Stimulated activated CD8-positive, alpha-beta memory T cell treated with anti-CD3 and anti-CD28 coated beads, Interleukin-2, amount 100 ng/mL, for 1 hour (primary cell): ENCODE measurements around the gene HOXD11.

Experiments
- DNase-seq, 2 donors: peaks; one replicate each; pipeline ENCODE4 v3.0.0-alpha.2; 2020; ENCODE audit warnings: low read depth in 2 of 2

HOXD11 gene

DNA sequence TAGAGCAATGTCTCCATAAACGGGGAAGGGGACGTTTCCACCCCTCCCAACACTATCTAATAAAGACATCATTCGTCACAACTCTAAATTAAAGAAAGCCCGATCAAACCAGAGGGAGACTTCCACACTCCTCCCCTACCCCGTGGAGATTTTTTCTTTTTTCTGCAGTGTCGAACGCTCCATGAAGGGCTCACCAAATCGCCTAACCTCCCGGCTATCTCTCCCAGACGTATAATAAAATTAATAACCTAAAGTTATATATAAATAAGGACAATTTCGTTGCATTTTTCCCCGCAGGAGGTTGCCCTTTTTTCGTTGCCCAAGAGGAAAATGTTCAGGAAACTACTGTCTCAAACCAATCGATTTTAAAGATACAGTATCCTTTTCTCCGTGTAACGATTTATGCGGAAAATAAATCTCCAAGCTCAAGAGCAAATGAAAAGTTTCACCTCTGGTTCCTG lies 25.7 kb upstream of the HOXD11 start:
- DNase-seq: no peak

DNA sequence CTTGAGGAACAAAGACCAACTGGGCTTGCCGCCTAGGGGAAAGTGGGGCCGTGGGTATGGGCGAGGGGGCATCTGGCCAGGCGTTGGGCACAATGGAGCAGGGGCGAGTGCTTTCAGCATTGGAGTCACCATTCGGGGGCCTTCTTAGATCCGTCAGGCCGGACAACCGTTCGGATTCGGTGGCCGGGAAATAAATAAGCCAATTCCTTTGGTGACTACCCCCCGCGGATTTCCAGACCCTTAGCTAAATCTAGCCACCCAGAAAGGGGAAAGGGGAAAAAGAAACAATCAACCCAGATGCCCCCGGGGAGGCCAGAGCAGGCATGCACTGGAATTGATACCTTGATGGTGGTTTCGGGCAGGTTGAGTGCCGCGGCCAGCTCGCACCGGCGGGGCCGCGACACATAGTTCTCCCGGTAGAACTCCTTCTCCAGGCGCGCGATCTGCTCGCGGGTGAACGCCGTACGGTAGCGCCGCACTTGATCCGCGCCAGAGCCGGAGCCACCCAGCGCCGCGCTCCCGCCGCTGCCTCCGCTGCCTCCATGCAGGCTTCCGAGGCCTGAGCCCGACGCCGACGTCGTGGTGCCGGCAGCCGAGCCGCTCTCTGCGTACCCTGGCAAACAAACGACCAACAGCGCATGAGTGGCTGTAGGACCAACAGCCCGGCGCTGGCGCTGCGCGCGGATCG lies 25.1 kb upstream of the HOXD11 start:
- no peak for DNase-seq

- no peak for DNase-seq
Measured at GRCh38 chr2:176082525-176082823, 24.6 kb upstream of the HOXD11 start.

DNA sequence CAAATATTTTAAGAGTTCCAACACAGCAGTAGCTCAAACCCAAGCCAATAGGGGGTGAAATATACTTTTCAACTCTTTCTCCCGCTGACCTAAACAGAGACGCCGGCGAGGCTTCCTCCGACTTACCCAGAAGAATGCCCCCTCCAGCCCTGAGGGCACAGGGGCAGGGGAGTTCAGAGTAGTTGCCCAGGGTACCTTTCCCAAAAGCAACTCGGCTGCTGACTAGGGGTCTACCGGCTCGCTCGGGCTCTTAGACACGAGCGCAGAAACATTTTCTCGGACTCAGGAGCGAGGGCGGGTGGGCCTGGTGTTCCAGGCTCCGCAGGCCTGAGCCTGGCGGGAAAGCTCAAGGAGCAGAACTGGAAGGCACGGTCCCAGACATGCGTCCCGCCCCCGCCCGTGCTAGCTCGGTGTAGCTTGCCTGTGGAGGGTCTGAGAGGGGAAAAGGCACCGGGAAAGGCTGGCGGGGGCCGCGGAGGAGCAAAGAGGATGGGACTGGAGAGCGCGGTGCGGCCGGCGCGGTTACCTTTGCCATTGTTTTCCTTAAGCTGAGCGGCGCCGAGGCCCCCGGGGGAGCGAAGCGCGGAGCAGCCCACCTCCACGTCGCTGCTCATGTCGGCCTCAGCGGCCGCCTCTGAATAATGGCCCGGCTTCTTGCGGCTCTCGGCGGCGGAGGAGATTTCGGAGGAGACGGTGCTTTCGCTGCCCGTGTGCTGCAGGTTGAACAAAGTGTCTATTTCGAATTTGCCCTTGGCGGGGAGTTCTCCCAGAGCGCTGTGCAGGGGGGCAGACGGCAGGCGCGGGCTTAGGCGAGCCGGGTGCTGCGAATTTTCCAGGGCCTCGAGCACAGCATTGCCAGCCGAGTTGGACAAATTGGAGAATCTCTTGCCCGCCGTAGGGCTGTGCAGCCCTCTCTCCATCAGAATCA lies 24.0 kb upstream of the HOXD11 start:
- no peak for DNase-seq

DNA sequence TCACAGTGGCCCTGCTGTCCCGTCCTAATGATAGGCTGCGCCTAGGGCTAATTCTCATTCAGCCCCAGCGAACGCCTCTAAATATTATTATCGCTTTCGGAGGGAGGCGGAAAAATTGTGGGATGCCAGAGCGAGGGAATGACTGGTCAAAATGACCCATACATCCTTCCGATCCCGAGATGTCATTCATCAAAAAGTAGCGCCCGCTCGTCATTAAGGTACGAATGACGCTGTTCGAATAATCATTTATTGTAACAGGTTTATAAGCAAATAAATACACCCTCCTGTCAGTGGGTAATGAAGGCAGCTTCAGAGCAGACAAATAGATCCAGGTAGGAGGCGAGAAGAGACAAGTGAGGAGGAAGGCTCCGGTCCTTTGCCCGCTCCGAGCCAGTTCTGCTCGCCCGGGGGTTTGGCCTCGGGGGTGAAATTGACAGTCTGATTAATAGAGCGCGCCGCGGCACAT lies 23.3 kb upstream of the HOXD11 start, which contains the start of gene EVX2:
Gene EVX2 (minus strand): TSS at position 167 of the 466 bp plus-strand sequence. CDS start 186 bp downstream, outside the sequence.
- DNase-seq: no peak

- DNase-seq: no peak
Measured at GRCh38 chr2:176084611-176085119, 22.4 kb upstream of the HOXD11 start.

DNA sequence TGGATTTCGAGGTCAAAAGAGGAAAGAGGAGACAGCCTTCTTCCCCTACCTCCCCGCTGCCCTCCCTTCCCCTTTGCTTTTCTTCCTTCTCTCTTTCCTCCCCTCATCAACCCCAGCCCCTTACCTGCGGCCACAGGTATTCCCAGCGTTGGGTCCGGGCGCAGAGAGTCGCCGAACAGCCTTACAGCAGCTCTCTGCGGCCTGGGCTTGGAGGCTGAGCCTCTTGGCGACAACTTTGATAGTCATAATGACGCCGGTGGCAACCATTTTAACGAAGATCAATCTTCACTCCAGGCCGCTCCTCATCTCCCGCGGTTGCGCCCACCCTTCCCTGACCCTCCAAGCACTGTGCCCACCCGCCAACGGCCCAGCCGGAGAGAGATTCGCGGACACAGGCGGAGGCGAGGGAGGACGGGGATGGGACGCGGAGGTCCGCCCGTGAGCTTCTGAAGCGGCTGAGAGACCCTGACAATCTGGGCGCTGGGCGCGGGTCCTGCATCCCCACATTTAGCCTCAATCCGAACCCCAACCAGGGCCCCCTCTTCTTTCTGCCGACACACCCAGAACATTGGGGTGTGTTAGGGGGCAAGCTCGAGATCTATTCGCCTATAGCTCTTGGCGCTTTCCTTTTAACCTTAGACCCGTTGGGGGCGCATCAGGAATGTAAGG lies 21.8 kb upstream of the HOXD11 start:
- no peak for DNase-seq

- DNase-seq: no peak
Measured at GRCh38 chr2:176085861-176086771, 21.0 kb upstream of the HOXD11 start.

DNA sequence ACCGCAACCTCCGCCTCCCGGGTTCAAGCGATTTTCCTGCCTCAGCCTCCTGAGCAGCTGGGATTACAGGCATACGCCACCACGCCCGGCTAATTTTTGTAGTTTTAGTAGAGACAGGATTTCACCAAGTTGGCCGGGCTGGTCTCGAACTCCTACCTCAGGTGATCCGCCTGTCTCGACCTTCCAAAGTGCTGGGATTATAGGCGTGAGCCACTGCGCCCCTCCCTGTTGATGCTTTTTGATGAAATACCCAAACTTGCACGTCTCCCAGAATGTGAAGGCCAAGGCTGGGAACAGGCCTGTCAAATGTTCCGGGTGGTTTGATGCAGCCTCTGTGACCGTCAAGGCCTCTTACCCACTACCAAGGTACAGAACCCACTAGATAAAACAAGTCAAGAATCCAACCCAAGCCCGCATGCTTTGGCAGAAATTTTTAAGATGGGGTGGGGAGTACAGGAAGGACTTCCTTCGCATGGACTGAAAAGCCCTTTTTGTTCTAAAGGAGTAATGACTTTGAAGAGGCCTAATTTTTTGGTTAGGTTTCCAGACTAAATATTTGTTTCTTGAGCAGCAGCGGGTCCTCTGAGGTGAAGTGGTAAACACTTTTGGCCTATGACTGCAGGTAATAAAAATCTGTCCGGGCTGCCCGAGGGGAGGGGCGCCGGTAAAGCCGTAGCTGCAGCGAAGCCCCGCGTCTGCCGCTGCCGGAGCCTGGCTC lies 19.6 kb upstream of the HOXD11 start:
- no peak for DNase-seq

DNA sequence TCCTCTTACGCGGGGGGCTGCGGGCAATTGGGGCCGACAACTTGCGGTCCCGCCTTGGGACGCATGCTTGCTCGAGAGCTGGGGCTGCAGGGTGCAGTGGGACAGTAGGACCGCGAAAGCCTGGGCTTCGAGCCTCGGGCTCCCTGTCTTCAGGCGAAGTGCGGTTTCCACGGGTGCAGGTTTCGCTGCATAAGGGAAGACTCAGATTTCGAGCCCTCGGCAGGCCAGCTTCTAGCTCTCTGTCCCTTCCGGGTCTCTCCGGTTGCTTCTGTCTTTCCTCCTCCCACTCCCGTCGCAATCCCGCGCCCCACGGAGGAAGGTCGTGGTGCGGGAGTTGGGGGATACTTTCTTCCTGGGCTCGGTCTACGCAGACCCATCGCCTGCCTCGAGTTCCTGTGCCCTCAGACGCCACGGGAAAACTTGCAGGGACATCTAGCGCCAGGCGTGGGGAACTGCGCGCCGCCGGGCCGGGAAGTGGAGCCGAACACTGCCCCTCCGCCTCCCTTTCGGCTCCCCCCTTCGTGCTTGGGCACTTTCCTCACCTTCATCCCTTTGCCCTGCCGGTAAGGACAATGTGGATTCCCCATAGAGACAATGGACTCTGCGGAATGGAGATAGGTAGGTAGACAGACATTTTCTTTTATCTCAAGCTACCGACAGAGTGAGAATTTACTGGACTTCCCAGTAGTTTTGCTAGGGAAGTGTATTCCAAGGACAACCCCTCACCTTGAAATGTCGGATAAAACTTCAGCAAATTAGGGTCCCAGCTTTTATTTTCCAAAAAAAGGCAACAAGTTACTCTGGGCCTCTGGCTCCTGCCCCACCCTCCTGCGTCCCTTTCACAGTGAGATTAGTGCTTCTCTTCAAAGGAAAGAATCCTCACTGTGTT lies 18.8 kb upstream of the HOXD11 start:
- no peak for DNase-seq

- no peak for DNase-seq
Measured at GRCh38 chr2:176088937-176089842, 17.9 kb upstream of the HOXD11 start.

DNA sequence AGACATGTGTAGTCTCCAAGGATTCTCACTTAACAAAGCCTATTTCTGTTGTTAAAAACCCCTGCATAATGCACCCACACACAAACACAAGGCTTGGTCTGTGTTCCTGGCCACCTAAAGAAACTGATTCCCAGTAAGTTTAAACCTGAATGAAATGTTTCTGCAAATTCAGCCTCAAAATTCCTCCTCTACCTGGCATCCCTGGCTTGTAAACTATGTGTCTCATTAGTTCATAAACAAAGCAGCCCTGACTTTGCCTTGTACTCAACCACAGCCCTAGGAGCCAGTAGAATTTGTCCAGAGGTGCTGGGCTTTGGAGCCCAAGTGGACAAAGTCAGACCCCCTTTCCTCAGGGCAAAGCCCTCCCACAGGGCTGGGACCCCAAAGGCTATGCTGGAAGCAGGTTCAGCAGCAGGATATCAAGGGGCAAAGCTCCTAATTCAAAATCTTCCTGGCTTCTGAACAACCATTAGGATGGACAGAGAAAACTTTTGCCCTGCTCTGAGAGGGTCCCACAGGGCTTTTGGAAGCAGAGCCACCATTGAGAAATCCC lies 17.2 kb upstream of the HOXD11 start:
- DNase-seq: no peak

GRCh38 chr2:176090862-176091261 lies 16.2 kb upstream of the HOXD11 start:
- no peak for DNase-seq

DNA sequence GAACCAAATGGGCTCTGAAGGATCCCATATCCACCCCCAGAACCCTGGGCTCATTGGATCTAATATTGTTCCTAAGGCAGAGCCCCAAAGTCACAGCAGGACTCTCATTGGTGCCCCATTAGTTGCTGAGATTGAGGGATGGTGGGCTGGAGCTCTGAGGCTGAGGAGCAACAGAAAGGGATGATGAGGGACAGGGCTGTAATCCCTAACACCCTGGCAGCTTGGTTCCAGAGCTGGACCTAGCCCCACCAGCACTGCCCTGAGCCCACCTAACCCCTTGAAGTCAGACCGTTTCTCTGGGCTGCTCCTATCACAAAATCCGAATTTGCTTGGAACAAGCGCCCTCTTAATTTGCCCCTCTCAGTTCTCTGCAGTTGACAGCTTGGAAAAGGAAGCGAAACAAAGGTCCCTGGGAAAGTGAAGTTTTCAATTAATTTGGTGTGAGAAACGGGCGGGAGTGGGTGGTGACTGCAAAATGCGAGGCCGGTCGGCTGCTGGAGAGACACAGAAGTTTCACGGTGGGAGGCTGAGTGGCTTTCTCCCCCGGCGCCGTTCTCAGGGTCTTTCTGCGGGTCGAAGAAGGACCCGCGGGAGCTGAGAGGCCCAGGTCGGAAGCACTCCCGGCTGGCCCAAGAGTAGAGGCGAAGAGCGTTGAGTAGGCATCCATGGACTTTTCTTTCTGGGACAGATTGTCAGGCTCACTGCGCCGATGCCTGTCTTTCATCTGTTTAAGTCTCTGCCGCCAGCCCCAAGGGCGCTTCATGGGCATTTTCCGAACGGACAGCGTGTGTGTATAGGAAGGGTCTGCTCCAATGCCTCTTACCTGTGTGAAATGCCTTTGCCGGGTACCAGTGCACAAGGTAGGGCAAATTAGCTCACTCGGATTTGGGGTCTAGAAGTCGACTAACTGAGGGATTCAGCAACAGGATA lies 15.5 kb upstream of the HOXD11 start:
- DNase-seq: no peak

GRCh38 chr2:176092270-176093144 lies 14.6 kb upstream of the HOXD11 start, which contains the start of gene HOXD13:
Gene HOXD13, plus strand, starts transcription at chr2:176092721. Its CDS starts 170 bp downstream, at chr2:176092891.
- no peak for DNase-seq
